HG02588 (cell line): ENCODE data around the gene MAD1L1.

ENCODE experiments used
- ATAC-seq: cut with Tn5 transposase; IDR thresholded peaks from one replicate; pipeline ENCODE4 v1.9.1; 2021; ENCODE audit warnings: mild to moderate bottlenecking, moderate library complexity; ENCODE audit not compliant: unreplicated experiment

MAD1L1 gene

GRCh38 chr7:2219606-2220005 lies 13.1 kb downstream of the MAD1L1 start:
- ATAC-seq = no peak

GRCh38 chr7:2219136-2219535 lies 13.6 kb downstream of the MAD1L1 start:
- ATAC-seq = no peak

- ATAC-seq = no peak
Observed at GRCh38 chr7:2218444-2218785, 14.3 kb downstream of the MAD1L1 start.

GRCh38 chr7:2217716-2218443 lies 14.9 kb downstream of the MAD1L1 start:
- ATAC-seq = no peak

GRCh38 chr7:2217206-2217605 lies 15.5 kb downstream of the MAD1L1 start:
- ATAC-seq = no peak

- no peak for ATAC-seq
Observed at GRCh38 chr7:2215851-2216250, 16.9 kb downstream of the MAD1L1 start.

- ATAC-seq = no peak
Observed at GRCh38 chr7:2214636-2215035, 18.1 kb downstream of the MAD1L1 start.

- ATAC-seq = no peak
Observed at GRCh38 chr7:2213551-2214215, 19.1 kb downstream of the MAD1L1 start.

GRCh38 chr7:2212906-2213305 lies 19.8 kb downstream of the MAD1L1 start:
- ATAC-seq = no peak

GRCh38 chr7:2211926-2212325 lies 20.8 kb downstream of the MAD1L1 start:
- ATAC-seq = no peak

- ATAC-seq = no peak
Observed at GRCh38 chr7:2211259-2211880, 21.4 kb downstream of the MAD1L1 start.

- no peak for ATAC-seq
Observed at GRCh38 chr7:2210551-2211258, 22.0 kb downstream of the MAD1L1 start.

GRCh38 chr7:2209961-2210323 lies 22.8 kb downstream of the MAD1L1 start:
- no peak for ATAC-seq

- peak; percentile 60 for ATAC-seq
Observed at GRCh38 chr7:2209146-2209960, 23.4 kb downstream of the MAD1L1 start.

GRCh38 chr7:2208712-2209111 lies 24.0 kb downstream of the MAD1L1 start:
- no peak for ATAC-seq

- ATAC-seq = no peak
Observed at GRCh38 chr7:2205036-2205780, 27.5 kb downstream of the MAD1L1 start.

GRCh38 chr7:2204446-2204845 lies 28.3 kb downstream of the MAD1L1 start:
- no peak for ATAC-seq

GRCh38 chr7:2203766-2204300 lies 28.9 kb downstream of the MAD1L1 start:
- ATAC-seq = no peak

GRCh38 chr7:2202901-2203765 lies 29.6 kb downstream of the MAD1L1 start:
- no peak for ATAC-seq
